ENCODE data around the gene PDPN.

The PDPN gene

DNA sequence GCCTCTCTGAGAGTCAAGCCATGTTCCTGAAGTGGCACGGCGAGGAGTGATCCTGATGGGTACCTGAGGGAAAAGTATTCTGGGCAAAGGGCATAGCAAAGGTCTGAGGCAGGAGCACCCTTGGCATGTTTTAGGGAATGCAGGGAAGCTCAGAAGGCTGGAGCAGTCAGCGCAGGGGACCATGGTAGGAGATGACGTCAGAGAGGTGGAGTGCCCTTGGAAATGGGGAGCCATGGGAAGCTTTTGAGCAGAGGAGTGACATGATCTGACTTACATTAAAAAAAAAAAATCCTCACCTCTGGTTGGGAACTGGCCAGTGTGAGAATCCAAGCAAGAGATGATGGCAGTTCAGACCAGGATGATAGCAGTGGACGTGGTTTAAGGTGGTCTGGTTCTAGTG lies 37.2 kb downstream of the PDPN start:
- DNase-seq, result no peak

GRCh38 chr1:13622446-13622845 lies 38.8 kb downstream of the PDPN start:
- no peak for DNase-seq

GRCh38 chr1:13623021-13623637 lies 39.5 kb downstream of the PDPN start:
- no peak for DNase-seq

DNA sequence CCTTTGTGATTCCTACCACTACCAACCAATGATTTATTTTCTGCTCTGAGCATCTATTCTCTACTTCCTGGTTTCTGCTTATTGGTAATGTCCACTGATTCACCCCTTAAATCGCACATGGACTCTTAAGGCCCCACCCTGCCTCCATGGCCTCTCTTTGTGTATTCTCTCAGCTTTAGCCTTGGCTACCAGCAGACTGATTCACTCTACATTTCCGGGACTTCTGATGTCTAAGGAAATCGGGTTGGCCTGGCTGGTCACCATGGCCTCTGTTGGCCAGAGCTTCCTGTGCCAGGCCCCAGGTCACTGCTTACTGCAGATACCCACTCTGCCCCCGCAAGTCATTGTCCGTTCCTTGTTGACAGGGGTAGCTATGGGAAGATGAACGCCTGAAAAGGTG lies 40.9 kb downstream of the PDPN start:
- no peak for DNase-seq

DNA sequence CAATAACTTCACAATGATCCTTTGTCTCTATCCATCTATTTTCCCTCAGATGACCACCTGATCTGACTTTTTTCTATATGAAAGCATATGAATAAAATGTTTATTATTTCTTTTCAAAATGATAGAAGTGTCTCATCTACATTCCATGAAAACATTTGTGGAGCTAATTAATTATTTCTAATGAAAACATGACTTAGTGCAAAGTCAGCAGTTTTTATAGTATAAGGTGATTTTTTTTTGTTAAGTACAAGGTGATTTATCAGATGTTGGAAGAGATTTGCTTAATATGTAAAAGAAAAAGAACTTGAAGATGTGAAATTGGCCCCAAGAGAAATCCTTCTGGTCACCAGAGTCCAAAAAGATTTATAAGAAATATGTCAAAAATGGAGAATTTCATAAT lies 43.5 kb downstream of the PDPN start:
- DNase-seq, result no peak

GRCh38 chr1:13628218-13628617 lies 44.6 kb downstream of the PDPN start:
- no peak for DNase-seq

DNA sequence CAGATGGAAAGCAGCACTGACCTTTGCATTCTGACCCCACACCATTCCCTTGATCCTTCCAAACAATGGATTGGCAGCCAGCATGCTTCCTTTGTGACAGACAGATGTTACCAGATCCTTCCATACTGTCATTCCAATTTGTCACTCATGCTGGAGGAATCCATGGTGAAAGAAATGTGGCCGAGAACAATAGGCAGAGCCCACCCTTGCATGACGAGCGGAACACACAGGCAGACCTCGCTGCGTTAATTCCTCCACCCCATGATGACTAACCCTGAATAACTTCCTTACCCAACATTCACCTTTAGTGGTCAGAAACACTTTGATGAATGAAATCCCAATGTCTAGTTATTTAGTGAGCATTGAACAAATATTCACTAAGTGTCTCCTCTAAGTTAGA lies 45.1 kb downstream of the PDPN start:
- no peak for DNase-seq

GRCh38 chr1:13642306-13643004 lies 58.8 kb downstream of the PDPN start:
- no peak for DNase-seq

DNA sequence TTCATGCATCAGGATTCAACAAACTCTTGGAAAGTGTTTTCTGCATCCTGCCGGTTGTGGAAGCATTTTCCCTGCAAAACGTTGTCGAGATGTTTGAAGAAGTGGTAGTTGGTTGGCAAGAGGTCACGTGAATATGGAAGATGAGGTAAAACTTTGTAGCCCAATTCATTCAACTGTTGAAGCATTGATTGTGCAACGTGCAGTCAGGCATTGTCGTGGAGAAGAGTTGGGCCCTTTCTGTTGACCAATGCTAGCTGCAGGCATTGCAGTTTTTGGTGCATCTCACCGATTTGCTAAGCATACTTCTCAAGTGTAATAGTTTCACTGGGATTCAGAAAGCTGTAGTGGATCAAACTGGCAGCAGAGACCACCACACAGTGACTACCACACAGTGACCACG lies 59.4 kb downstream of the PDPN start:
- no peak for DNase-seq

DNA sequence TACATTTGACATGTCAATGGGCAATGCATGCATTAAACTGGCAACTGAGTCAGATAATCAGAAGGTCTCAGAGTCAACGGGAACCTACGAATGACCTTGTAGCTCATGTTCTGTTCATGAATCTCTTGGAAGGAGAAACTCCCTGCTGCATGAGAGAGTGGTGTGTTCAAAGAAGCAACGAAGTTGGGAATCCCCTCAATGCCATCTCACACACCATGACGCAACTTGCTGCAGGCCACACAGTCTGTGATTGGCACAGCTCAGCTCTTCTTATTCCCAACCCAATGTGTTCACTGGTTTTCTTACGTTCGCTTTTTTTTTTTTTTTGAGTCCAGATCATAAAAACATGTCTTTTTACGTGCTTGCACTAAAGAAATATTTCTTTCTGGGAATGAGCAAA lies 62.9 kb downstream of the PDPN start:
- no peak for DNase-seq

- DNase-seq, result no peak
Observed at GRCh38 chr1:13651279-13651678, 67.6 kb downstream of the PDPN start.

DNA sequence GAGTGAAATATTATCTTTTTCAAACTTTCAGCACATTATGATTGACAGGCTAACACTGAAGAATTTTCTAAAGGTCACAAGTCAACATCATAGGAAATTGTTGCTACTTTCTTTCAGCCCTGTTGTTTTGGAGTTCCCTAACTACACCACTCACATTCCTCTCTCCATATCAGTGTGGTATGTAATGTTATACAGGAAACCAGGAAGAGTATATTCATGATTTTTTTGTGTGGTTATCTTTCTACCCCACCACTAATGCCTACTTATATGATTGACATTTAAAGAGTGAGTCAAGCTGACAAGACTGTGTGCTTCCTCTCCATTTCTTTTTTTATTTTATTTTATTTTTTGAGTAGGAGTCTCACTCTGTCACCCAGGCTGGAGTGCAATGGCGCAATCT lies 68.6 kb downstream of the PDPN start:
- DNase-seq, result no peak

GRCh38 chr1:13661539-13661938 lies 77.9 kb downstream of the PDPN start:
- no peak for DNase-seq

DNA sequence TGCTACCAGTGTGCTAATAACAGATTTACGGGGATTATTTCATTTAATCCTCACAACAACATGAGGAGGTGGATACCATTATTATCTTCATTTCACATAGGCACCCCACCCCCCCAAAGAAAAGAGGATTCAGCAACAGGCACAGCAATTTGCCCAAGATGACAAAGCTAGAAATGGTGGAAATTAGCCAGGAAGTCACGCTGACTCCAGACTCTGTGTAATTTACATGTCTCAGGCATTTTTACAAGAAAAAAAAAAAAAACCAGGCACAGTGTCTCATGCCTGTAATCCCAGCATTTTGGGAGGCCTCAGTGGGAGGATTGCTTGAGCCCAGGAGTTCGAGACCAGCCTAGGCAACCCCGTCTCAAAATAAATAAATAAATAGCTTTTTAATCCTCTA lies 78.9 kb downstream of the PDPN start:
- DNase-seq, result no peak

DNA sequence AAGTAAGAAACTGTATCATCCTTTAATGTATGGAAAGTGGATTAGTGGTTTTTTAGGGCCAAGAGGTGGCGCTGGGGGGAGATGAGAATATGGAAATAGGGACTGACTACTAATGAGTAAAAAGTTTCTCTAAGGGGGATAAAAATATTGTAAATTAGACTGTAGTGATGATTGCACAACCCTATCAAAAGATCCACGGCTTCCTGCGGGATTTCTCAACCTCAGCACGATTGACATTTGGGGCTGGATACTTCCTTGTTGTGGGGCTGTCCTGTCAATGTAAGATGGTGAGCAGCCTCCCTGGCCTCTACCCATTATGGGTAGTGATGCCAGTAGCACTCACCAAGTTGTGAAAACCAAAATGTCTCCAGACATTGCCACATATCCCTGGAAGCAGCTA lies 80.3 kb downstream of the PDPN start:
- DNase-seq, result no peak

- DNase-seq, result no peak
Observed at GRCh38 chr1:13664451-13664850, 80.8 kb downstream of the PDPN start.

- no peak for DNase-seq
Observed at GRCh38 chr1:13666317-13666716, 82.7 kb downstream of the PDPN start.

All from amniotic stem cell (primary cell).